ENCODE results near the gene RTEL1.

DNA sequence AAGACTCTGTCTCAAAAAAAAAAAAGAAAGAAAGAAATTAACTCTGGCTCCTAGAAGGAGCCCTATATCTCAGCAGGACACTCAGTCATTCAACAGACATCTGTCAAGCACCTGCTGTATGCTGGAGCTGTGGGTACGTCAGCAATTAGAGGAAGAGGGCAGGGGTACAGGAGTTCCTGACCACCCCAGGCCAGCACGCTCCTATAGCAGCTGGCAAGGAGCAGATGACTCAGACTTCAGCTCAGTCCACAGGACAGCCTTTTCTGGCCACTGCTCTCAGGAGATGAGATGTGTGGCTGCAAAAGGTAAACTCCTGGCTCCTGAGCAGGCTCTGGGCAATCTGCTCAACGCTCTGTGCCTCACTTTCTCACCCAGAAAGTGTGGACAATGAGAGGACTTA lies 1.7 kb upstream of the RTEL1 start:
- TF ChIP-seq CTCF (conservative IDR thresholded peaks at IDR 0.05 in 1 of 2, IDR thresholded peaks at IDR 0.05 in 1 of 2; ENCODE audit: low read depth in 1 of 2, low read length in 2 of 2) (no peak), EZH2 (IDR thresholded peaks at IDR 0.05; ENCODE audit: low read length, missing control alignments) (no peak)

All from fibroblast of lung (primary cell).